ENCODE data around the gene CD63. TPM values are rescaled to one million over a fixed set of nuclear protein-coding genes. Genes with fewer than 3 reads are reported as not detected.

Gene CD63
- total and polyA plus RNA-seq, 2 of the 13 experiments (the other 11 are each of a cell fraction or from before 2014, with no cell fraction given): 234 to 277 TPM

- no peak for TF ChIP-seq ZNF510 (CRISPR knock-in tag; IDR thresholded peaks at IDR 0.05; ENCODE audit: low read depth)
- 0 out of 2 replicates have a peak, but pooled peaks have one; percentile 34 for TF ChIP-seq ARID3A (IDR thresholded peaks at IDR 0.05; ENCODE audit: low read depth, low read length)
- TF ChIP-seq ISL2 (CRISPR knock-in tag; IDR thresholded peaks at IDR 0.05): no peak
- TF ChIP-seq FOXM1 (CRISPR knock-in tag; IDR thresholded peaks at IDR 0.05): no peak
- TF ChIP-seq ZMYM3 (CRISPR knock-in tag; IDR thresholded peaks at IDR 0.05): peak; percentile 43; the same call in 1 of the 2 replicates
- no peak for TF ChIP-seq ZNF740 (CRISPR knock-in tag; IDR thresholded peaks at IDR 0.05)
- TF ChIP-seq SCMH1 (CRISPR knock-in tag; IDR thresholded peaks at IDR 0.05; ENCODE audit: borderline replicate concordance): no peak
- TF ChIP-seq NONO (IDR thresholded peaks at IDR 0.05): no peak
- TF ChIP-seq NONO (CRISPR knock-in tag; conservative IDR thresholded peaks at IDR 0.05): peak; percentile 69
- TF ChIP-seq PAX8 (CRISPR knock-in tag; IDR thresholded peaks at IDR 0.05; ENCODE audit: borderline replicate concordance): no peak
- no peak for TF ChIP-seq NFATC3 (CRISPR knock-in tag; IDR thresholded peaks at IDR 0.05)
- TF ChIP-seq ZFP41 (CRISPR knock-in tag; IDR thresholded peaks at IDR 0.05; ENCODE audit: borderline replicate concordance): no peak
- peak; percentile 39; the same call in 1 of the 2 replicates for TF ChIP-seq KLF6 (CRISPR knock-in tag; IDR thresholded peaks at IDR 0.05)
- TF ChIP-seq ZNF350 (CRISPR knock-in tag; IDR thresholded peaks at IDR 0.05; ENCODE audit: borderline replicate concordance, low read depth): peak; percentile 76
- TF ChIP-seq ZNF367 (CRISPR knock-in tag; IDR thresholded peaks at IDR 0.05; ENCODE audit: borderline replicate concordance): no peak
- no peak for TF ChIP-seq BCL6 (CRISPR knock-in tag; IDR thresholded peaks at IDR 0.05)
- peak; percentile 27; the same call in 1 of the 2 replicates for TF ChIP-seq AHDC1 (CRISPR knock-in tag; IDR thresholded peaks at IDR 0.05; ENCODE audit: borderline replicate concordance)
- TF ChIP-seq NRL (CRISPR knock-in tag; IDR thresholded peaks at IDR 0.05; ENCODE audit: borderline replicate concordance): no peak; the same call in 1 of the 2 replicates
- no peak for TF ChIP-seq ZNF282 (IDR thresholded peaks at IDR 0.05; ENCODE audit: partially characterized antibody)
- no peak for TF ChIP-seq RCOR2 (CRISPR knock-in tag; IDR thresholded peaks at IDR 0.05)
- no peak for TF ChIP-seq ZNF761 (CRISPR knock-in tag; conservative IDR thresholded peaks at IDR 0.05)
- no peak for TF ChIP-seq JDP2 (CRISPR knock-in tag; IDR thresholded peaks at IDR 0.05; ENCODE audit: borderline replicate concordance)
- no peak for TF ChIP-seq AGO2 (optimal IDR thresholded peaks at IDR 0.05; ENCODE audit: low read depth, low read length)
These were observed 47.4 kb downstream of the CD63 start (continued) for GRCh38 chr12:55681142-55682077.

Data from HepG2 (cell line).